Pancreas (tissue), 10 donors: ENCODE data around the gene EZH2. TPM values are rescaled to one million over a fixed set of nuclear protein-coding genes. Genes with fewer than 3 reads are reported as not detected.

Experiments
- ATAC-seq, 4 donors: fragments of 200-7000 bp; cut with Tn5 transposase; one replicate each; pipeline versions ENCODE4 v1.8.0 to v1.9.1; 2020; ENCODE audit warnings: mild to moderate bottlenecking in 4 of 4, moderate library complexity in 4 of 4
- DNase-seq, 6 donors: peaks; one replicate each; pipeline ENCODE4 v3.0.0-alpha.2; 2020
- FAIRE-seq: peaks from 2 replicates; lab custom pipeline; 2012; peaks lifted over from hg19 to GRCh38; lab: Jason Lieb, UNC
- H3K27ac ChIP-seq, 4 donors: fragments of 200-600 bp; sonication (generic); 1 replicate in 3 of 4; 2 replicates in 1 of 4; pipeline versions ENCODE4 v1.5.0 to v1.8.0; 2020
- H3K27me3 ChIP-seq, 4 donors: fragments of 200-600 bp; one replicate each; pipeline ENCODE4 v1.8.0; 2021
- H3K36me3 ChIP-seq, 3 donors: fragments of 200-600 bp; sonication (generic) in 1 of 3; one replicate each; pipeline versions ENCODE4 v1.5.0 to v1.8.0; 2020 to 2021
- H3K4me1 ChIP-seq, 3 donors: fragments of 200-600 bp; one replicate each; pipeline ENCODE4 v1.8.0; 2021
- H3K4me3 ChIP-seq, 4 donors: fragments of 200-600 bp; sonication (generic) in 2 of 4; one replicate each; pipeline versions ENCODE4 v1.5.0 to v1.8.0; 2020 to 2021
- H3K9me3 ChIP-seq, 4 donors: fragments of 200-600 bp; one replicate each; pipeline ENCODE4 v1.8.0; 2021
- CTCF ChIP-seq, 4 donors: fragments of 200-600 bp; sonication (generic) in 3 of 4; IDR thresholded peaks; one replicate each; pipeline versions ENCODE4 v1.5.0 to v1.8.0; 2021; ENCODE audit warnings: antibody characterized with exemption in 4 of 4
- WGBS, 2 donors: extraction: QIAGEN DNeasy Blood & Tissue Kit; methylation state at CpG; one replicate each; pipeline ENCODE4 v1.1.7; 2013; 5-methylcytosine and 5-hydroxymethylcytosine counted together
- intact Hi-C, 3 donors: fragments of 100-400 bp; cut with DNase I; formaldehyde crosslinking; loops; one replicate each; pipeline versions ENCODE4 v1.11.1 to v1.14.2; 2022
- polyA plus RNA-seq, 2 donors: library from polyadenylated mRNA; stranded (reverse); fragments of 200-250 nt; gene quantifications; one replicate each; pipeline ENCODE4 v1.2.3, GENCODE V29; 2013
- total RNA-seq, 6 donors: library from RNA; stranded (reverse); fragmentation: NEBNext Ultra II Directional in 4 of 6; extraction: Animal tissue kit (Norgen Biotek cat#: 25700) in 4 of 6; gene quantifications; one replicate each; pipeline versions ENCODE4 v1.2.1 to v1.2.4, GENCODE V29; 2021 to 2023
- donor health status: healthy with polysubstance abuse.
- donor health status: DM: no; HTN: no; CAD: no; lungs with moderate emphysema.
- donor health status: DM: no; HTN: no; CAD: no.
- donor health status: control.
- donor health status: control.
- donor health status: Bipolar disorder and iron deficiency.
- donor health status: DM: yes; HTN: yes; CAD: no.
- donor health status: DM: no; HTN: no; CAD: no.
- donor health status: DM: no; HTN: no; CAD: no.
- donor health status: DM: yes; HTN: yes; CAD: no.

EZH2 gene
- total and polyA plus RNA-seq, 8 donors = 2.4 to 4.3 (median 3.2) TPM

GRCh38 chr7:148903504-148903903, 19.4 kb upstream of the EZH2 start:
- no peaks in the 10 kb centered on the region for H3K36me3 ChIP-seq
- FAIRE-seq = no peak
- intact Hi-C loops = no loop called here
- ATAC-seq = no peak
- WGBS, 2 donors = 96 to 100% methylated on average over 1 of the region's 1 CpG
- TF ChIP-seq CTCF (IDR thresholded peaks at IDR 0.05) = no peak
- no peaks in the 10 kb centered on the region for H3K27me3 ChIP-seq
- H3K27ac ChIP-seq = no peak overlapping the region
- no peak overlapping the region for H3K4me3 ChIP-seq
- DNase-seq = no peak
- no peaks in the 10 kb centered on the region for H3K4me1 ChIP-seq
- H3K9me3 ChIP-seq = no peaks in the 10 kb centered on the region

GRCh38 chr7:148901178-148901577, 17.1 kb upstream of the EZH2 start:
- WGBS, 2 donors = 88% methylated on average over 3 of the region's 3 CpGs
- DNase-seq (no peak), ATAC-seq (no peak), FAIRE-seq (no peak)
- Histone ChIP-seq H3K9me3 (no peaks in the 10 kb centered on the region), H3K36me3 (no peaks in the 10 kb centered on the region), H3K4me3 (no peak overlapping the region), H3K27ac (no peak overlapping the region), H3K4me1 (no peaks in the 10 kb centered on the region), H3K27me3 (no peaks in the 10 kb centered on the region)
- TF ChIP-seq CTCF (IDR thresholded peaks at IDR 0.05) = no peak
- intact Hi-C loops = no loop called here

- intact Hi-C loops = no loop called here
- Histone ChIP-seq H3K9me3 (no peaks in the 10 kb centered on the region), H3K36me3 (no peaks in the 10 kb centered on the region), H3K27me3 (no peaks in the 10 kb centered on the region), H3K4me3 (no peak overlapping the region), H3K27ac (no peak overlapping the region), H3K4me1 (no peaks in the 10 kb centered on the region)
- WGBS, 2 donors = 26 to 33% methylated on average over 6 of the region's 6 CpGs
- TF ChIP-seq CTCF (IDR thresholded peaks at IDR 0.05) = no peak
- FAIRE-seq (no peak), ATAC-seq (no peak), DNase-seq (no peak)
These were observed 14.9 kb upstream of the EZH2 start for GRCh38 chr7:148898845-148899484.

- no peaks in the 10 kb centered on the region for H3K4me1 ChIP-seq
- no peaks in the 10 kb centered on the region for H3K9me3 ChIP-seq
- no peak for FAIRE-seq
- intact Hi-C loops = no loop called here
- H3K27ac ChIP-seq = no peak overlapping the region
- 53 to 59% methylated on average over 2 of the region's 2 CpGs for WGBS, 2 donors
- no peak for DNase-seq
- H3K4me3 ChIP-seq = no peak overlapping the region
- H3K27me3 ChIP-seq = no peaks in the 10 kb centered on the region
- no peaks in the 10 kb centered on the region for H3K36me3 ChIP-seq
- ATAC-seq = no peak
- TF ChIP-seq CTCF (IDR thresholded peaks at IDR 0.05) = no peak
These were observed 10.5 kb upstream of the EZH2 start for GRCh38 chr7:148894591-148894990.

GRCh38 chr7:148893071-148893470, 9.0 kb upstream of the EZH2 start:
- FAIRE-seq = no peak
- Histone ChIP-seq H3K27ac (no peak overlapping the region), H3K4me1 (no peaks in the 10 kb centered on the region), H3K27me3 (no peaks in the 10 kb centered on the region), H3K36me3 (no peaks in the 10 kb centered on the region), H3K9me3 (no peaks in the 10 kb centered on the region), H3K4me3 (no peak overlapping the region)
- 88 to 93% methylated on average over 2 of the region's 2 CpGs for WGBS, 2 donors
- no peak for DNase-seq
- no peak for ATAC-seq
- no peak for TF ChIP-seq CTCF (IDR thresholded peaks at IDR 0.05)
- intact Hi-C loops = no loop called here
